Left lung (tissue), 10 donors: Measurements from ENCODE around the gene LRRN4. TPM values are rescaled to one million over a fixed set of nuclear protein-coding genes. Genes with fewer than 3 reads are reported as not detected.
"Not testable (repeated sequence)": the region's sequence is repeated elsewhere in the genome, so short reads cannot be mapped to it uniquely, and the experiment has no call there.

Source experiments
- ATAC-seq: fragments of 200-7000 bp; cut with Tn5 transposase; one replicate; pipeline ENCODE4 v1.9.1; 2020; ENCODE audit warnings: moderate library complexity
- DNase-seq, 4 donors: peaks; one replicate each; pipeline ENCODE4 v3.0.0-alpha.2; 2013 to 2020
- H3K27ac ChIP-seq, 2 donors: fragments of 200-600 bp; sonication (generic) in 1 of 2; one replicate each; pipeline versions ENCODE4 v1.5.0 to v1.8.0; 2020 to 2021
- H3K27me3 ChIP-seq, 2 donors: fragments of 200-600 bp; sonication (generic) in 1 of 2; one replicate each; pipeline versions ENCODE4 v1.5.0 to v1.8.0; 2020 to 2021
- H3K36me3 ChIP-seq, 2 donors: fragments of 200-600 bp; sonication (generic) in 1 of 2; one replicate each; pipeline versions ENCODE4 v1.5.0 to v1.8.0; 2020 to 2021
- H3K4me1 ChIP-seq, 2 donors: fragments of 200-600 bp; one replicate each; pipeline ENCODE4 v1.8.0; 2021
- H3K4me3 ChIP-seq, 2 donors: fragments of 200-600 bp; sonication (generic) in 1 of 2; one replicate each; pipeline versions ENCODE4 v1.5.0 to v1.8.0; 2020 to 2021; ENCODE audit warnings: mild to moderate bottlenecking in 1 of 2
- H3K9me3 ChIP-seq, 2 donors: fragments of 200-600 bp; sonication (generic) in 1 of 2; one replicate each; pipeline versions ENCODE4 v1.5.0 to v1.8.0; 2020 to 2021
- CTCF ChIP-seq, 2 donors: fragments of 200-600 bp; sonication (generic) in 1 of 2; IDR thresholded peaks; one replicate each; pipeline versions ENCODE4 v1.5.0 to v1.8.0; 2021; ENCODE audit warnings: antibody characterized with exemption in 2 of 2
- intact Hi-C, 2 donors: fragments of 100-400 bp; cut with DNase I; formaldehyde crosslinking; loops; one replicate each; pipeline versions ENCODE4 v1.11.2 to v1.14.2; 2022
- polyA plus RNA-seq, 6 donors: library from polyadenylated mRNA; unstranded; fragments of 120-200 nt; gene quantifications; one replicate each; pipeline ENCODE4 v1.2.1, GENCODE V29; 2013; ENCODE audit not compliant: insufficient read length in 6 of 6
- total RNA-seq, 2 donors: library from RNA; stranded (reverse); fragmentation: NEBNext Ultra II Directional; extraction: Animal tissue kit (Norgen Biotek cat#: 25700); gene quantifications; one replicate each; pipeline ENCODE4 v1.2.1, GENCODE V29; 2021
- donor health status: DM: no; HTN: yes; CAD: no.
- donor health status: DM: no; HTN: no; CAD: no.

The LRRN4 gene
- total and polyA plus RNA-seq, 8 donors, result 0.31 to 44.3 (median 1.1) TPM

- no peak for TF ChIP-seq CTCF (IDR thresholded peaks at IDR 0.05)
- Histone ChIP-seq H3K36me3 (peaks cover 0 to 90% of the 10 kb centered on the region in 2 donors), H3K4me3 (no peak overlapping the region), H3K27me3 (no peaks in the 10 kb centered on the region), H3K4me1 (peaks cover 0 to 20% of the 10 kb centered on the region in 2 donors), H3K9me3 (no peaks in the 10 kb centered on the region), H3K27ac (no peak overlapping the region)
- intact Hi-C loops, result no loop called here
- ATAC-seq, result no peak
- no peak for DNase-seq
Observed at GRCh38 chr20:6036213-6036612, 17.6 kb downstream of the LRRN4 start.

- intact Hi-C loops, result no loop called here
- H3K9me3 ChIP-seq, result no peaks in the 10 kb centered on the region
Observed at GRCh38 chr20:6034134-6034969, 19.5 kb downstream of the LRRN4 start.

GRCh38 chr20:6032907-6033306 is 21.0 kb downstream of the LRRN4 start:
- H3K27ac ChIP-seq, DNase-seq, H3K27me3 ChIP-seq, ATAC-seq, H3K4me3 ChIP-seq, intact Hi-C loops, H3K9me3 ChIP-seq: not testable (repeated sequence)
- Histone ChIP-seq H3K4me1 (peaks cover 0 to 31% of the 10 kb centered on the region in 2 donors), H3K36me3 (peaks cover 0 to 60% of the 10 kb centered on the region in 2 donors)

More at GRCh38 chr20:6034134-6034969, 19.5 kb downstream of the LRRN4 start:
- H3K4me1 ChIP-seq, result peaks cover 0 to 24% of the 10 kb centered on the region in 2 donors
- no peak overlapping the region for H3K4me3 ChIP-seq
- peaks cover 0 to 72% of the 10 kb centered on the region in 2 donors for H3K36me3 ChIP-seq
- no peak for TF ChIP-seq CTCF (IDR thresholded peaks at IDR 0.05)
- ATAC-seq (peak; percentile 68), DNase-seq (no peak)
- no peak overlapping the region for H3K27ac ChIP-seq
- no peaks in the 10 kb centered on the region for H3K27me3 ChIP-seq

GRCh38 chr20:6030453-6031080 is 23.3 kb downstream of the LRRN4 start:
- intact Hi-C loops, result no loop called here
- H3K36me3 ChIP-seq, result peaks cover 0 to 54% of the 10 kb centered on the region in 2 donors
- DNase-seq (no peak), ATAC-seq (no peak)
- H3K9me3 ChIP-seq, result no peaks in the 10 kb centered on the region
- peaks cover 0 to 31% of the 10 kb centered on the region in 2 donors for H3K4me1 ChIP-seq
- H3K27ac ChIP-seq, result no peak overlapping the region
- no peak for TF ChIP-seq CTCF (IDR thresholded peaks at IDR 0.05)
- no peak overlapping the region for H3K4me3 ChIP-seq
- H3K27me3 ChIP-seq, result no peaks in the 10 kb centered on the region

- DNase-seq, result no peak
- Histone ChIP-seq H3K4me1 (peaks cover 0 to 25% of the 10 kb centered on the region in 2 donors), H3K36me3 (peaks cover 0 to 55% of the 10 kb centered on the region in 2 donors), H3K27me3 (no peaks in the 10 kb centered on the region), H3K9me3 (no peaks in the 10 kb centered on the region), H3K4me3 (no peak overlapping the region), H3K27ac (no peak overlapping the region)
- intact Hi-C loops, result no loop called here
- TF ChIP-seq CTCF (IDR thresholded peaks at IDR 0.05), result no peak
- ATAC-seq, result no peak
Observed at GRCh38 chr20:6029538-6029937, 24.3 kb downstream of the LRRN4 start.
